ENCODE results near the gene LRFN2.

The LRFN2 gene

DNA sequence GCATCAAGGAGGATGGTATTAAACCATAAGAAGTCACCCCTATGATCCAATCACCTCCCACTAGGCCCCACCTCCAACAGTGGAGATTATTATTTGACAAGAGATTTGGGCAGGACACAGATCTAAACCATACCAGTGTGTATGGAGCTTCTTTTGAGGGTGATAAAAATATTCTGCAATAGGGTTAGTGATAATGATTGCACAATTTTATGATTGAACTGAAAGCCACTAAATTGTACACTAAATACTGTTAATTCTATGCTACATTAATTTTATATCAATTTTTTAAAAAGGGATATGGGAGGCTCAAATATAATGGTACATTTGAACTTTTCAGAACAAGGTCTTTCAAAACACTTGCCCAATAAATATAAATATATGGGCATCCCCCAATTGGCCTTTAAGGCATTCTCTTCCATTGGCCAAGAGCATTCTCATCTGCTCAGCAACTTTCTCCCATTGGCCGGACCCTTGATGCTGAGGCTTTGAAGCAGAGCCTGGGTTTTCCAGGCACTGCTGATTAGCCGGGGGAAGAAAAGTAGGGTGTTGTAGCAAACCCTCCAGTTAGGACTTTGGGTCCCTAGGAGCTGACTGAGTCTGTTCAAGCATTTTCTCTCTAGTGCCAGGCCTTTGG lies 209.9 kb downstream of the LRFN2 start:
- no peak for DNase-seq (ENCODE audit: low spot score)

DNA sequence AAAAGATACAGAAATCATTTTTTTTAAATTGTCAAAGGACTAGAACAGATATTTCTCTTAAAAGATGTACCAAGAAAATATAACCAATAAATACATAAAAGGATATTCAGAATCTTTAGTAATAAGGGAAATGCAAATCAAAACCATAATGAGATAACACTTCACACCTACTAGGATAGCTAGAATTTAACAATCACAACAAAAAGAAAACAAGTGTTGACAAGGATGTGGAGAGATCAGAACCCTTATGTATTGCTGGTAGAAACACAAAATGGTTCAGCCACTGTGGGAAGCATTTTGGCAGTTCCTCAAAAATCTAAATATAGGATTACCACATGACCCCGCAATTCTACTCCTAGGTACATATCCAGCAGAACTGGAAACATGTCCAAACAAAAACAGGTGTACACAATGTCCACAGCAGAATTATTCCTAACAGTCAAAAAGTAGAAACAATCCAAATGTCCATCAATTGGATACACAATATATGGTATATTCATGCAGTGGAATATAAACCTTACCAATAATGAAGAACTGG lies 211.0 kb downstream of the LRFN2 start:
- no peak for DNase-seq (ENCODE audit: low spot score)

DNA sequence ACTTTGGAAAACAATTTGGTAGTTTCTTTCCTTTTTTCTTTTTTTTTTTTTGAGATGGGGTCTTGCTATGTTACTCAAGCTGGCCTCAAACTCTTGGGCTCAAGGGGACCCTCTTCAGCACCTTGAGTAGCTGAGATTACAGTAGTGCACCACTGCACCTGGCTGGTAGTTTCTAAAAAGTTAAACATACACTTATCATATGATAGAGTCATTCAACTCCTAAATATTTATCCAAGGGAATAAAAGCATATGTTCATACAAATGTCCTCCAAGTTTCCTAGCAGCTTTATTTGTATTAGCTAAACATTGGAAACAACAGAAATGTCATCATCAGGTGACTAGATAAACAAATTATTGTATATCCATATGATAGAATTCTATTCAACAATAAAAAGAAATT lies 213.9 kb downstream of the LRFN2 start:
- DNase-seq (ENCODE audit: low spot score): no peak

DNA sequence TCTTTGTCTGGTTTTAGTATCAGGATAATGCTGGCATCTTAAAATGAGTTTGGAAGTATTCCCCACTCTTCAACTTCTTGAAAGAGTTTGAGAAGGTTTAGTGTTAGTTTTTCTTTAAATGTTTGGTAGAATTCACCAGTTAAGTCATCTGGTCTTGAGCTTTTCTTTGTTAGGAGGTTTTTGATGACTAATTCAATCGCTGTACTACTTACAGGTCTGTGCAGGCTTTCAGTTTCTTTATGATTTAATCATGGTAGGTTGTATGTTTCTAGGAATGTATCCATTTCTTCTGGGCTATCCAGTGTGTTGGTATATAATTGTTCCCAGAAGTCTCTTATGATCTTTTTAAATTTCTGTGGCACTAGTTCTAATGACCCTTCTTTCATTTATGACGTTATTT lies 215.5 kb downstream of the LRFN2 start:
- no peak for DNase-seq (ENCODE audit: low spot score)

DNA sequence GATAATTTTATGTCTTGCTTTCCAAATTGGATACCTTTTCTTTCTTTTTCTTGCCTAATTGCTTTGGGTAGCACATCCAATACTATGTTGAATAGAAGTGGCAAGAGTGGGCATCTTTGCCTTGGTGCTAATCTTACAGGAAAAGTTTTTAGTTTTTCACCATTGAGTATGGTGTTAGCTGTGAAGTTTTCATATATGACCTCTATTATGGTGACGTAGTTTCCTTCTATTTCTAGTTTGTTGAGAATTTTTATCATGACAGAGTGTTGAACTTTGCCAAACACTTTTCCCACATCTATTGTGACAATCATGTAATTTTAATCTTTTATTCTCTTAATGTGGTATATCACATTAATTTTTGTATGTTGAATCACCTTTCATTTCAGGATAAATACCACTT lies 216.1 kb downstream of the LRFN2 start:
- no peak for DNase-seq (ENCODE audit: low spot score)

DNA sequence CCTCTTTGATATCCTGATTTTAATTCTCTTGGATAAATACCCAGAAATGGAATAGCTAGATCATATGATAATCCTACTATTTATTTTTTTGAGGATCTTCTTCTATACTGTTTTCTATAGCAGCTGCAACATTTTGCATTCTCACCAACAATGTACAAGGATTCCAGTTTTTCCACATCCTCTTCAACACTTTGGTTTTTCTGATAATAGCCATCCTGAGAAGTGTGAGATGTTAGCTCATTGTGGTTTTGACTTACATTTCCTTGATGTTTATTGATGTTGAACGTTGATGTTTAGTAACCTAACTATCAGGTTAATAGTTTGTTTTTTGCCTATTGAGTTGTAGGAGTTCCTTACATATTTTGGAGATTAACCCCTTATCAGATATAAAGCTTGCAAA lies 217.3 kb downstream of the LRFN2 start:
- no peak for DNase-seq (ENCODE audit: low spot score)

DNA sequence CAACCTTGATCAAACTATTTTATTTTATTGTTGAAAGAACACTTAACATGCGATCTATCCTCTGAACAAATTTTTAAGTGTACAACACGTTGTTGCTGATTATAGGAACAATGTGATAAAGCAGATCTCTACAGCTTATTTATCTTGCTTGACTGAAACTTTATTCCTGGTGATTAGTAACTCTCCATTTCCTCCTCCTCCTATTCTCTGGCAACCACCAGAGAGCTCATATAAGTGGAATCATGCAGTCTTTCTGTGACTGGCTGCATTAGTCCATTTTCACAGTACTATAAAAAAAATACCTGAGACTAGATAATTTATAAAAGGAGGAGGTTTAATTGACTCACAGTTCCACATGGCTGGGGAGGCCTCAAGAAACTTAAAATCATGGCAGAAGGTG lies 218.1 kb downstream of the LRFN2 start:
- DNase-seq (ENCODE audit: low spot score): no peak

DNA sequence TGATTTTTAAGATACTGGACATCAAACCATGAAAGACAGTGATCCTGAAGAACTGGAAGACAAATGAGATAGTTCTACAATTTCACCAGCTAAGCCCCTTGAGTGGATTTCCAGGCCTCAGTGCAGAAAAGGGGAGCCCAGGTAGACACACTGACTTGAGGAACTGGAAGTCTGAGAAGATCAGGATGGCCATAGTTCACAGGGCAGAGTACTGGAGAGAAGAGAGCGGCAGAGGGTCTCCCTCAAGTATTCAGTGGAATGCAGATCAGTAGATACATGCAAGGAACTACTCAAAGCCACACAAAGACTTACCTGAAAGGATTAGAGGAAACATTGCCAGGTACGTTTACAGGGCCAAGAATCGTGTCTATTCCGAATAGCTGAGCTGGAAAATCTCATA lies 224.3 kb downstream of the LRFN2 start:
- no peak for DNase-seq (ENCODE audit: low spot score)

DNA sequence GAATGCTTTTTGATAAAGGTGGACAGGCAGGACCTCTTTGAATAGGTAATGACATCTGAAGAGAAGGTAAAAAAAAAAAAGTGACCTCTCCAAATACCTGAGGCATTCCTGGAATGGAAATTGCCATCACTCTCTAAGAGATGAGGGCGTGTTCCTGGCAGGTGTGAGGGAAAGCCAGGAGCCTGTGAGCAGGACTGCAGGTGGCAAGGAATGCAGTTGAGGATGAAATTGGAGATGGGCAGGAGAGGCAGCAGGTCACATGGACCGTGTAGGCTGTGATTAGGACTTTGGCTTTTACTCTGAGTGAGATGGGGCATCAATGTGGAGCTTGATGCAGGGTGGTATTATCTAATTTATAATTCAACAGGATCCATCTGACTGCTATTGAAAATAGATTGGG lies 227.4 kb downstream of the LRFN2 start:
- no peak for DNase-seq (ENCODE audit: low spot score)

DNA sequence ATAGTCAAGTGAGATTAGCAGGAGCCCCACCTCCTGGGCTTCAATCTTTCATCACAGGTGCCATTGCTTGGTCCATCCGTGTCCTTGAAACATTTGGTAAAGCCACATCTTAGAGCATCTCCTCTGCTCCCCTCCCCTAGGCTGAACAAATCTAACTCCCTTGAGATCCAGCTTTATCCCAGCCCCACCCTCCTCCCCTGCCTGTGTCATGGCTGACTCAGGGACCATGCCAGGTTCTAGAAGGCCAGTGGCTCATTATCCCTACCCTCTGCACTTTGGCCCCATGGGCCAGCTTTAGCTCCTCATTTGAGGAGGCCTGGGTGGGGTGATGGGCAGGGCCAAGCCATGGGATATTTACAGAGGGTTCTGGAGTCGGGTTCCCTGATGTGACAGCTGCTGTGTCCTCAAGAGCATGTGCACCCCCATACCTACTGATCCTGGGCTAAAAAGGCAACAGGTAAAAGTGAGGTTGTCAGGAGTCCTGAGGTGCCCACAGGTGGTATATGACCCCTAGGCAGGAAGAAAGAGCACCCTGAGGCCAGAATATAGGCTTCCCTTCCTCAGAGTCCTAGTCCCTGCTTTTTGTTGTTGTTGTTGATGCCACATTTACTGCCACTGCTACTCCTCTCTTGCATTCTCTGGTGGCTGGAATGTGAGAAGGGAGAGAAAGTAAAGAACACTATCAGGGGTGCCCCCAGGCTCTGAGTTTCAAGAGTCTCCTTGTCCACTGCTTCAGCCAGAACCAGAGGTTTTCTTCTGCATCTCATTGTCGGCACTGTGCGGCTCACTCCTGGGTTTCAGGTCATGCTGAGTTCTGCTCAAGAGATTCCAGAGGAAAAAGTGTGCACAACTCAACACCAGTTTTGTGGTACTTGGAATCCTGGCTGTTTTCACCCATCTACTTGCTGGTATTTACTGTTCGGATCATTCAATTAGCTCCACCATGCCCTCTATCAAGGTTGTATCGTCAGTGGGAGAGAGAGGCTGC lies 228.4 kb downstream of the LRFN2 start:
- DNase-seq (ENCODE audit: low spot score): no peak

DNA sequence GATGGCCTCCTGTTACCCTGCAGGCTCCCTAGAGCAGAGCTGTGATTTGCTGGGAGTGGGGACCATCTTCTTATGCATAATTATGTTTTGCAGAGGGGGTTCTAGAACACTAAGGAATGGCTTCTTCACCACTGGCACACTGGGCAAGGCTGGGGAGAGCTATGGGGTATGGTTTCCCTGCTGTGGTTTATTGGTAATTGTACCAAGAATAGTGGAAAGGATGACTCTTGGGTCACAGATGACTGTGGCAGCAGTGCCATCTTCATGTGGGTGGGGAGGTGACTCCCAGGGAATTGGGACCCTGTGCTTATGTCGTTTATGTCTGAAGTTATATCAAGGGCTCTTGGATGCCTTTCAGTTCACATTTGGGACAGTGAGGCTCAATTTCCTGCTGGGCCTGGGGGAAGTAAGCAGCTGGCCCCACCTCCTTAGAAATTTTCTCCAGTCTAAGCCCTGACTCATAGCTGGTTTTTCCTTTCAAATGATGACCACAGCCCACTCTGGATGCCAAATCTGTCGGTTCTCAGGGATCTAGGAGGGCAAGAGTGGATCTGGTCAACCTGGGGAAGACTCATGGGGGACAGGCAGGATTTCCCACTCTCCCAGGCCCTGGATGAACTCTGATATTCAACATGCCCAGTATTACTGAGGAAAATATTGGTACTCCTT lies 230.8 kb downstream of the LRFN2 start:
- DNase-seq (ENCODE audit: low spot score): no peak

DNA sequence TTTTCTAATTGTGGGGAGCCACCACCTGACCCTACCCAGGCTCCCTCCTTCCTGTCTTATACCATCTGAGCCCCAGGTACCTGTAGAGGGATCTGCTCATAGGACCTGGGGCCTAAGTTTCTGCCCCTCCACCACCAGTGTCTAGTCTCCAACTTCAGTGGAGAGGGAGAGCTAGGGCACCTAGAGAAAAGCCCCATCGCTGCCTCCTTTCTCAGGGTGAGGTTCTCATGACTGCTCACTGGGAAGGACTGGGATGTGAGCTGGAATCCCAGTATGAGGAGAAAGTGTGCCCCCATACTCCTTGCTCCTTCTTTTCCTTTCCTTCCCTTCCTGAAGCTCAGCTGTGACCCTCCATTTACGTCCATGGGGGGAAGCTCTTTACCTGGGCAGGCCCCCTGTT lies 231.6 kb downstream of the LRFN2 start:
- no peak for DNase-seq (ENCODE audit: low spot score)

DNA sequence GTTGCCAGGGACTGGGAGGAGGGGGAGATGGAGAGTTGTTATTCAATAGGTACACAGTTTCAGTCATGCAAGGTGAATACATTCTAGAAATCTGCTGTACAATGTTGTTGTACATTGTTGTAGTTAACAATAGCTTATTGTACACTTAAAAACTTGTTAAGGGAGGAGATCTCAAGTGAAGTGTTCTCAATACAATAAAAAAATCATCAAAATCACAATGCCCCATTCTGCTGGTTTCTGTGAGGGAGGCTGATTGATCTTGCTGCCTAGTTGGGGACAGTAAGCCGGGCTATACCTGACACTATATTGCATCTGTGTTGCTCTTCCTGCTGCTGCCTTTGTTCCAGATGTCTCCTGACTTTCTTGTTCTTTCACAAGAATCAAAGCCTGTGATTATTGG lies 232.1 kb downstream of the LRFN2 start:
- DNase-seq (ENCODE audit: low spot score): no peak

DNA sequence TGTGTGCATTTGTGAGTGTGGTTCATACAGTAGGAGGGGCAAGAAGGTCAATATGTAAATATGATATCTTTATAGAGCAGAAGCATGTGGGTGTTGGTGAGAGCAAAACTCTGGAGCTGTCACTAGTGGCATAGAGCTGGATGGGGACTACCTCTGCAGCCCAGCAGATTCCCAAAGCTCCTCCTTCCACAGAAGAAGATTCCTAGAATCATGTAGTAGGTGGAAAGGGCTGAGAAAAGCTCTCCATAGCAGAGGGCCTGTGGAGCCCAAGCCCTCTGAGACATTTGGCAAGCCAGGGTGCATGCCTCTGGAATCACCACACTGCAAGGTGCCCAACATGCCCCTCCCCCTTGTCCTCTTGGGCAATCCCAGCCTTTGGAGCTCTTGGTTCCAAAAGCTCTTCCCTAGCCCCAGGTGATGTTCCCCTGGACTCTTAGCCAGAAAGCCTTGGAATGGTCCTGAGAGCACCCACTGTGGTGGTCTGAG lies 233.2 kb downstream of the LRFN2 start:
- no peak for DNase-seq (ENCODE audit: low spot score)

DNA sequence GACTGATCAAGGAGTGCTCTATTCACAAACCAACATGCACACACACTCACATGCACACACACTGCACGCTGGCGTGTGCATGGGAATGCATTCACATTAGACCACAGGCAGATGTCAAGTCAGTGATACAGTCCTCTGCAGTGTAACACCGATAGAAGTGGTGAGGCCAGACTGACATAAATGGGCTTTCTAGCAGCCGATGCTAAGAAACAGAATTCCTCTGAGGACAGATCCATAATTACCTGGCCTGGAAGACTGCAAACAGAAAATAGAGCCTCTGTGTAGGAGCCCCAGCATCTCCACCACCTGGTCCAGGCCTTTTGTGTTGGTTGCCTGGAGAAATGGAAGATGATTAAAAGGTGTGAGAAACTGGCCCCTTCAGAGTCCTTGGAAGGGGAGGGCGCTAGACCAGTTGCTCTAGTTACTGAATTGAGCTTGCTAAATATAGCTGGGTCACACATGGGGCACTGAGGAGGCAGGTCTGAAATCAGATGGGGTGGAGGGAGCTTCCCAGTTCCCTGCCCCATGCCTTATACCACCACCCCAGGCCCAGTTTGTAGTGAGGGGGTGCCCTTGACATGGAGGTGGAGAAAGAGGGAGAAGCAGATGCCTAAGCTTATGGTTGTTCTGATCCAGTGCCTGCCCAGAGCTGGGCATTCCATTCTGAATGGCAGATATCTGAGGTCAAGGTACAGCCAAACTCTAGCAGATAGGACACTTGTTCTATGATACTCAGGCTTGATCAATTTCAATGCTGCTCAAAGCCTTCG lies 233.8 kb downstream of the LRFN2 start:
- DNase-seq (ENCODE audit: low spot score): no peak

DNA sequence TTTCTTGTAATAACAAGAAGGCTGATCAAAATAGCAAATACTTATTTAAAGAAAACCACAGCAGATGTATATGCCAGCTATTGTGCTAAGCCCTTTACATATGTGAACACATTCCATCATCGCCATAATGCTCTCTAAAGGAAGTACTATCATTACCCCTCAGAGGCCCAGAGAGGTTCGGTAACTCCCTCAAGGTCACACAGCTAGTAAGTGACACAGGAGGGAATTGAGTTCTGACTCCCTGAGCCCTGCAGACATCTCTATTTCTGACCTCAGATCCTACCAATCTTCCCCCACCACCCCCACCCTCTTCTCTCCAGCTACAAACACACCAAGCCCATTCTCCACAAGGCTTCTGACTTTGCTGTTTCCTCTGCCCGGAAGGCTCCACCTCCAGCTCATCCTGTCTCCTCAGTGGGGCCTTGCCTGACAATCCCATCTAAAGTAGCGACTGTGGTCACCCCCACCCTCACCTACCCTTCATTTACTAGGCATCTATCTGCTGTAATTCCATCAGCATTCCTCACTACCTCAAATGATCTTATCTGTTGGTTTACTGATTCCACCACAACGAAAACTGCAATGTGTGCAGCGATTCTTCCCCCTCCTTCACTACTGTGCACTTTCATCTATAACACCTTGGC lies 234.5 kb downstream of the LRFN2 start:
- DNase-seq (ENCODE audit: low spot score): no peak

DNA sequence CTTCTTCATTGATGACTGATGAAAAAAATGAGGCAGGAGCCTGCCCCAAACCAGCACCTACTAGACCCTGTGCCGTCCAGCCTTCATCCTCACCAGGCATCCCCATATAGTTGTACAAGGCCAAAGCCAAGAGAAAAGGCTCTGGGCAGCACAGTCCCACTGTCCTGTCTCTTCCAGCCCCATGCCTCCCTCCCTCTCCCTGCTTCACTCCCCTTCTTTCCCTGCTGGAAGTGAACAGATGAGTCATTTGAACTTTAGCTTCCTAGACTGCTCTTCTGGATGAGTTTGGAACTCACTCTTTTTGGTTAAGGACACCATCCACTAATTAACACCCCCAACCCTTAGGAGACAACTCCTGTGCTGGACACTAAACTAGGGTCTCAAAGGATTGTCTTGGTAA lies 235.2 kb downstream of the LRFN2 start:
- no peak for DNase-seq (ENCODE audit: low spot score)

DNA sequence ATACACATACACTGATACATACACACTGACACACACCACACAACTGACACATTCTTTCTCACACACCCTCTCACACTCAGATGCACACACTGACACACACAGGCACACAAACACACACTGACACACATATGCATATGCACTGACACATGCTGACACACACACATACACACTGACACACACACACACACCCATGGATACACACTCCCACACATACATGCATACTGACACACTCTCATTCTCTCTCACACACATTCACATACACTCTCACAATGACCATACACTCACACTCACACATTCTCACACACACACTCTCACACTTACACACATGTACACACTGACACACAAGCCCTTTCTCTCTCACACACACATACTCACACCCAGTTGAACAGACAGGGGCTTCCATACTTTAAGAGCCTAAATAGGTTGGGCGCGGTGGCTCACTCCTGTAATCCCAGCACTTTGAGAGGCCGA lies 236.4 kb downstream of the LRFN2 start:
- no peak for DNase-seq (ENCODE audit: low spot score)

DNA sequence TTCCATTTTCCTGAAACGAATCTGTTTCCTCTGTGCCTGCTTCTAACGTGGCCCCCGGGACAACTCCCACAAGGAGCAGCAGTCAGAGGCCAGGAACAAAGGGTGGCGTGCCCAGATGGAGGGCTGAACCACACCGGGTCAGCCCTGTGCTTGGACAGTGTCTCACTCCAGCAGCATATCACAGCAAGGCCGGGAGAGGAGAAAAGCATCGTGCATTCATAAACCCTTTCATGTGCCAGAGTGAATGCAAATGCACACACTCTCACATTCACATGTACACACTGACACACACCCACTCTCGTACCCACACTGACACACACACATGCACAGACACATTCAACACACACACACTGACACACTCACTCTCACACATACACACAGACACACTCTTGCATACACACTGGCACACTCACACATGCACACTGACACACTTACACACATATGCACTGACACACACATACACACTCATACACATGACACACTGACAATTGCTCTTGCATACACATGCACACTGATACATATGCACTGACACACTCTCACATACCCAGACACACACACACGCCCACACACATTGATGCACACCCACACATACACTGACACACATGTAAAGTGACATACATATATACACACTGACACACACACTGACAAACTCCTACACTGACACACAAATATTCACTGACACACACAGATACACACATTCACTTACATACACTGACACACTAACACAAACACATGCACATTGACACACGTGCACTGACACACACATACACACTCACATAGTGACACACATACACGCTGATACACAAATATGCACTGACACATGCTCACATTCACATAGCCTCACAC lies 237.0 kb downstream of the LRFN2 start:
- DNase-seq (ENCODE audit: low spot score): no peak

Data from LoVo (cell line).